Measurements from ENCODE around the gene TEAD1. TPM values are rescaled to one million over a fixed set of nuclear protein-coding genes. Genes with fewer than 3 reads are reported as not detected.

The TEAD1 gene
- total and polyA plus RNA-seq, 9 of the 15 experiments (the other 6 are each of a cell fraction or from before 2014, with no cell fraction given) = 1.7 to 17.7 (median 10.8) TPM

GRCh38 chr11:12888525-12889158 is 214.4 kb downstream of the TEAD1 start:
- Histone ChIP-seq H3K27me3 (ENCODE audit: control insufficient read depth in 2 of 2, insufficient read depth in 2 of 2, low read length in 2 of 2) (no peaks in the 10 kb centered on the region), H3K27ac (ENCODE audit: extremely low read depth, low read depth, low read length) (no peak overlapping the region), H3K9ac (ENCODE audit: insufficient read depth in 1 of 2, low read depth in 2 of 2, low read length in 2 of 2) (no peak overlapping the region), H2AFZ (ENCODE audit: low read depth, low read length) (no peak overlapping the region), H3K9me3 (replicated peaks; ENCODE audit: control insufficient read depth, insufficient read depth, low read depth, low read length) (no peaks in the 10 kb centered on the region), H3K36me3 (ENCODE audit: control insufficient read depth, insufficient read depth, low read length) (peaks cover 11% of the 10 kb centered on the region; the same call in 1 of the 3 replicates), H3K9me1 (ENCODE audit: control insufficient read depth, insufficient read depth, low read length) (no peaks in the 10 kb centered on the region), H3K4me2 (ENCODE audit: insufficient read depth, low read length) (no peak overlapping the region), H3K4me1 (replicated peaks in 1 of 2; ENCODE audit: control insufficient read depth in 2 of 2, insufficient read depth in 2 of 2, low read length in 2 of 2) (peaks cover 0 to 5% of the 10 kb centered on the region in 2 experiments; a peak in 4 of 5 replicates), H4K20me1 (replicated peaks; ENCODE audit: control insufficient read depth, insufficient read depth, low read length) (no peaks in the 10 kb centered on the region), H3K4me3 (no peak overlapping the region), H3K79me2 (ENCODE audit: control insufficient read depth, insufficient read depth, low read length) (no peaks in the 10 kb centered on the region)
- BruUV-seq (replicated peaks) = no TSS peak
- ATAC-seq = peak; percentile 96
- ChIA-PET CTCF (ENCODE audit: low intra/inter-chr PET ratio) (interaction anchor here (0.6 to 2.3 kb wide), 3 partner anchors 476 to 600 kb away, joined by 4 to 14 read pairs (median 8); no protein-coding TSS in a partner anchor), POLR2A (interaction anchor here (0.6 to 1.4 kb wide), 7 partner anchors 10 to 600 kb away, joined by 3 to 7 read pairs (median 3); no protein-coding TSS in a partner anchor)
- 5% methylated on average over 6 of the region's 6 CpGs for WGBS (ENCODE audit: insufficient coverage, low coverage, missing lambda C conversion rate)
- DNase-seq (ENCODE audit: extremely low read depth in 1 of 4, low spot score in 3 of 4) = peak; percentile 71 to 90 (median 75)
- intact Hi-C loops (cut with micrococcal nuclease) = loop anchor here (1.0 to 5.0 kb wide), 6 partner anchors 61 to 476 kb away; partner anchors contain the start of gene TEAD1
- in situ Hi-C loops (cut with MboI) = no loop called here
- peak; percentile 92 for FAIRE-seq
- TF ChIP-seq JUND (IDR thresholded peaks at IDR 0.05; ENCODE audit: borderline replicate concordance, low read depth, low read length) = peak; percentile 53; the same call in 1 of the 2 replicates
- TF ChIP-seq JUND (tag; IDR thresholded peaks at IDR 0.05; ENCODE audit: borderline replicate concordance, low read depth, low read length) = peak; percentile 25; the same call in 1 of the 3 replicates
- TF ChIP-seq ZNF79 (CRISPR knock-in tag; IDR thresholded peaks at IDR 0.05; ENCODE audit: low read depth) = no peak
- TF ChIP-seq BCOR (IDR thresholded peaks at IDR 0.05) = no peak
- peak; percentile 75; the same call in 1 of the 2 replicates for TF ChIP-seq STAG1 (CRISPR knock-in tag; IDR thresholded peaks at IDR 0.05; ENCODE audit: borderline replicate concordance)
- TF ChIP-seq NR2C2 (CRISPR knock-in tag; IDR thresholded peaks at IDR 0.05) = no peak
- TF ChIP-seq NR2C2 (tag; IDR thresholded peaks at IDR 0.05) = no peak
- TF ChIP-seq ZEB2 (IDR thresholded peaks at IDR 0.05) = no peak
- no peak for TF ChIP-seq E2F8 (IDR thresholded peaks at IDR 0.05; ENCODE audit: low read depth, partially characterized antibody)
- TF ChIP-seq ZFP1 (CRISPR knock-in tag; IDR thresholded peaks at IDR 0.05) = no peak
- peak in 1 of 2 experiments; percentile 45; a peak in 1 of 4 replicates for TF ChIP-seq MAZ (CRISPR knock-in tag; conservative IDR thresholded peaks at IDR 0.05 in 1 of 2, IDR thresholded peaks at IDR 0.05 in 1 of 2)
- TF ChIP-seq ETV5 (CRISPR knock-in tag; IDR thresholded peaks at IDR 0.05; ENCODE audit: low read depth) = 0 out of 2 replicates have a peak, but pooled peaks have one; percentile 15
- TF ChIP-seq E2F1 (CRISPR knock-in tag; IDR thresholded peaks at IDR 0.05) = no peak
- TF ChIP-seq ZNF175 (CRISPR knock-in tag; IDR thresholded peaks at IDR 0.05; ENCODE audit: low read depth) = no peak
- TF ChIP-seq MEF2D (tag; conservative IDR thresholded peaks at IDR 0.05; ENCODE audit: low read depth) = no peak
- TF ChIP-seq, protein P1, sequence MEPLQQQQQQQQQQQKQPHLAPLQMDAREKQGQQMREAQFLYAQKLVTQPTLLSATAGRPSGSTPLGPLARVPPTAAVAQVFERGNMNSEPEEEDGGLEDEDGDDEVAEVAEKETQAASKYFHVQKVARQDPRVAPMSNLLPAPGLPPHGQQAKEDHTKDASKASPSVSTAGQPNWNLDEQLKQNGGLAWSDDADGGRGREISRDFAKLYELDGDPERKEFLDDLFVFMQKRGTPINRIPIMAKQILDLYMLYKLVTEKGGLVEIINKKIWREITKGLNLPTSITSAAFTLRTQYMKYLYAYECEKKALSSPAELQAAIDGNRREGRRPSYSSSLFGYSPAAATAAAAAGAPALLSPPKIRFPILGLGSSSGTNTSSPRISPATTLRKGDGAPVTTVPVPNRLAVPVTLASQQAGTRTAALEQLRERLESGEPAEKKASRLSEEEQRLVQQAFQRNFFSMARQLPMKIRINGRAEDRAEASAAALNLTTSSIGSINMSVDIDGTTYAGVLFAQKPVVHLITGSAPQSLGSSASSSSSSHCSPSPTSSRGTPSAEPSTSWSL (CRISPR knock-in tag; IDR thresholded peaks at IDR 0.05; ENCODE audit: borderline replicate concordance) = no peak
